ENCODE data around the gene TLR6. TPM values are rescaled to one million over a fixed set of nuclear protein-coding genes. Genes with fewer than 3 reads are reported as not detected.

Gene TLR6
- polyA plus RNA-seq, 3 donors from 2014 or later: 1.9 to 4.8 (median 3.9) TPM

- peaks cover 2 to 8% (median 4%) of the 10 kb centered on the region in 3 donors for H3K27me3 Mint-ChIP-seq (ENCODE audit: low read depth in 3 of 3)
- DNase-seq: no peak
- no peak overlapping the region for H3K27ac Mint-ChIP-seq
- no peaks in the 10 kb centered on the region for H3K36me3 Mint-ChIP-seq
- H3K4me3 Mint-ChIP-seq: no peak overlapping the region
- H3K4me1 Mint-ChIP-seq: peaks cover 3% of the 10 kb centered on the region in 2 donors
- no peaks in the 10 kb centered on the region for H3K9me3 Mint-ChIP-seq
Observed at GRCh38 chr4:38873290-38873944, 16.8 kb upstream of the TLR6 start.

- H3K4me1 Mint-ChIP-seq: peaks cover 4 to 5% of the 10 kb centered on the region in 2 donors
- no peak for DNase-seq
- H3K36me3 Mint-ChIP-seq: no peaks in the 10 kb centered on the region
- H3K4me3 Mint-ChIP-seq: no peak overlapping the region
- H3K27ac Mint-ChIP-seq: no peak overlapping the region
- H3K9me3 Mint-ChIP-seq: no peaks in the 10 kb centered on the region
- H3K27me3 Mint-ChIP-seq (ENCODE audit: low read depth in 3 of 3): peaks cover 2 to 10% (median 5%) of the 10 kb centered on the region in 3 donors
Observed at GRCh38 chr4:38872620-38873019, 16.0 kb upstream of the TLR6 start.

- DNase-seq: no peak
- no peak overlapping the region for H3K4me3 Mint-ChIP-seq
- no peaks in the 10 kb centered on the region for H3K9me3 Mint-ChIP-seq
- peaks cover 2 to 12% (median 5%) of the 10 kb centered on the region in 3 donors for H3K27me3 Mint-ChIP-seq (ENCODE audit: low read depth in 3 of 3)
- no peak overlapping the region for H3K27ac Mint-ChIP-seq
- peaks cover 4 to 10% of the 10 kb centered on the region in 2 donors for H3K4me1 Mint-ChIP-seq
- H3K36me3 Mint-ChIP-seq: no peaks in the 10 kb centered on the region
Observed at GRCh38 chr4:38871593-38871992, 15.0 kb upstream of the TLR6 start.

DNA sequence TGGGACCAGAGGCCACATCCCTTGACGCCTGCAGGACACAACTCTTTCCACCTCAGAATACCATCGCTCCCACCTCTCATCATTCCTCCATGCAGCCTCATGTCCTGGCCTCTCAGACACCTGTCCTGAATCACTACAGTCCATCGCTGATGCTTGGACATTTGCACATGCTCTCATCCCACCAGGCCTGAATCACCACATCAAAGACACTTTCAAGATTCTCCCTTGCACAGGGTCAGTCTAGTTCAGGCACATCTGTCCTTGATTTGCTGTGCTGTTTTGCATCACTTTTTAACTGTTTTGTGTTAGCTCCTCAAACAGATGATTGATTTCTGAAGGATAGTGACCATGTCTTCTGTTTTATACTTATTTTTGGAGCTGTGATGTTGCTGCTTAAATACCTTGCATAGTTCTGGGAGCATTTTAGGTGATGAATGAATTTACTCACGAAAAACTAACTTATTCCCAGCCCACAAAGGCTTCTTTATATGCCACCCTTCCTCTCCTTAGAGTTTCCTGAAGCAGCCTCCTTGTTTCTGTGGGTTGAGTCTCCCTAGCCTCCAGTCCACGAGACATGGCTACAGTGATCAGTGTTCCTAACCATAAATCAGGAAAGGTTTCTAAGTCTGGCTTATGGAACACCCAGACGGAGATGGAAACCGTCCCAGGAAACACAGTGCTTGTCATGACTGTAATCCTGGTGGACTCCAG is 13.6 kb upstream of the TLR6 start:
- no peak for DNase-seq
- Mint-ChIP-seq H3K27ac (no peak overlapping the region), H3K4me1 (peaks cover 4 to 10% of the 10 kb centered on the region in 2 donors), H3K36me3 (no peaks in the 10 kb centered on the region), H3K9me3 (no peaks in the 10 kb centered on the region), H3K4me3 (peak overlapping the region in 1 of 5 donors; percentile 12), H3K27me3 (ENCODE audit: low read depth in 3 of 3) (peaks cover 2 to 12% (median 7%) of the 10 kb centered on the region in 3 donors)

DNA sequence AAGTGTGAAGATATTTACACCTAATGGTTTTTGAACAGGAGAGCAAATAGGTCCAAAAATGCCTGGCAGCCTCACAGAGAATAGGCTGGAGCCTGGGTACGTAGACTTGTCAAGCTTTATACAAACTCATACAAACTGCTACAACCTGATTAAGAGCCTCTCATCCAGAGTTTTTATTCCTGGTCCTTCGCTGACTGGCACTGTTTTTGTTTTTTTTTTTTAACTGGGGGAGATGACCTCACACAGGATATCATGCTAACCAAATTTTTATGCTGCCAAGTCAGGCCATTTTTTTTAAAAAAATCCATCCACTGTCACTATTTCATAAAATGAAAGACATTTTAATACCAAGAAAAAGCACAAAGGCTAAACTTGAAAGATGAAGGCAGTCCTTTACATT is 12.9 kb upstream of the TLR6 start:
- Mint-ChIP-seq H3K27me3 (ENCODE audit: low read depth in 3 of 3) (peaks cover 2 to 12% (median 7%) of the 10 kb centered on the region in 3 donors), H3K9me3 (no peaks in the 10 kb centered on the region), H3K27ac (no peak overlapping the region), H3K4me3 (no peak overlapping the region), H3K36me3 (no peaks in the 10 kb centered on the region), H3K4me1 (peaks cover 4 to 10% of the 10 kb centered on the region in 2 donors)
- no peak for DNase-seq

DNA sequence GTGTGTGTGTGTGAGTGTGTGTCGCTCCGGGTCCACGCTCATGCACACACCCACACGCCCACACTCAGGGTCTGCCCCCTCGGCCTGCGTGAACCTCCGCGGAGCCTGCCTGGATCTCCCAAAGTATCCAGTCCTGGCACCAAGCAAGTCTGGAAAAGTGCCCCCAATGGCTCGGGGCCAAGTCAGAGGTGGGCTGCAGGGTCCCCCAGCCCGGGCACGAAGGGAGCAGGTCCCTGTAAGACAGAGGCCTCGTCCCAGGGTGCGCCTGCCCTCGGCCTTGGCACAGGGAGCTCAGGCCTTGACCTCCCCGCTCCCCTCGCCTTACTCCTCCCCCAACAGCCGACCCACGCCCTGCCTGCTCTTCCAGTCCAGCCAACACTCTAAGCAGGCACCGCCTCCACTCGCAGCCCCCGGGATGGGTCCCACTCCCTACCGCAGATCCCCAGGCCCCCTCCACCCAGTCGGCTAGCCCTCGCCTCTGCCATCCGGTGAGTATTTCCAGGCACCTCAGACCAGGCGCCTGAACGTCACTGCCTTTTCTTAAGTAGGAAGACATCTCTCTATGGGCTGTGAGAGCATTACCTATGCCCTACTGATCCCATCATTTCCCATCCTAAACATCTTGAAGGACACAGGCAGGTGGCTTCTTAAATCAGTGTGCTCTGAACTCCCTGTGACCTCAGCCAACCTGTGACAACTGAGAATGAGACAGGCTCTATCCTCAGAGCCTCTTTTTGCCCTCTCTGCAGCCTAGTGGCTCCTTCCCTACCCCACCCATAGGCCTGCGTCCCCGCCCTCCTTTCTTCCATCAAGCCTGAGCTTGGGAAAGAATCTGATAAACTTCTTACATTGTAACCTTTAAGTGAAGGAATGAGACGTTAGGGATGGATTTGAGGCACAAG is 11.7 kb upstream of the TLR6 start:
- DNase-seq: no peak
- Mint-ChIP-seq H3K27me3 (ENCODE audit: low read depth in 3 of 3) (peaks cover 4 to 12% (median 11%) of the 10 kb centered on the region in 3 donors), H3K4me3 (peak overlapping the region; percentile 64 to 78 (median 72)), H3K9me3 (no peaks in the 10 kb centered on the region), H3K4me1 (peaks cover 4 to 10% of the 10 kb centered on the region in 2 donors), H3K36me3 (no peaks in the 10 kb centered on the region), H3K27ac (no peak overlapping the region)

- peak in 2 of 3 donors; percentile 20 to 29 for DNase-seq
- no peaks in the 10 kb centered on the region for H3K9me3 Mint-ChIP-seq
- peaks cover 4 to 12% (median 11%) of the 10 kb centered on the region in 3 donors for H3K27me3 Mint-ChIP-seq (ENCODE audit: low read depth in 3 of 3)
- peak within 1 kb of the TSS; percentile 74 to 82 (median 78) for H3K4me3 Mint-ChIP-seq
- peaks cover 4 to 10% of the 10 kb centered on the region in 2 donors for H3K4me1 Mint-ChIP-seq
- no peak within 1 kb of the TSS for H3K27ac Mint-ChIP-seq
- H3K36me3 Mint-ChIP-seq: no peaks in the 10 kb centered on the region
Observed at GRCh38 chr4:38867478-38868058, 11.0 kb upstream of the TLR6 start, which contains the start of gene FAM114A1. TSS of gene FAM114A1 (plus strand) at chr4:38867806. CDS start at chr4:38878079, 10,273 bp downstream.

- Mint-ChIP-seq H3K36me3 (no peaks in the 10 kb centered on the region), H3K4me3 (peak overlapping the region; percentile 74 to 82 (median 77)), H3K9me3 (no peaks in the 10 kb centered on the region), H3K27ac (no peak overlapping the region), H3K27me3 (ENCODE audit: low read depth in 3 of 3) (peaks cover 4 to 13% (median 11%) of the 10 kb centered on the region in 3 donors), H3K4me1 (peaks cover 4 to 10% of the 10 kb centered on the region in 2 donors)
- no peak for DNase-seq
Observed at GRCh38 chr4:38866973-38867477, 10.4 kb upstream of the TLR6 start.

- Mint-ChIP-seq H3K4me1 (peaks cover 4 to 10% of the 10 kb centered on the region in 2 donors), H3K27me3 (ENCODE audit: low read depth in 3 of 3) (peaks cover 5 to 24% (median 11%) of the 10 kb centered on the region in 3 donors), H3K36me3 (no peaks in the 10 kb centered on the region), H3K27ac (no peak overlapping the region), H3K9me3 (no peaks in the 10 kb centered on the region), H3K4me3 (peak overlapping the region in 1 of 5 donors; percentile 15)
- DNase-seq: no peak
Observed at GRCh38 chr4:38865445-38865844, 8.8 kb upstream of the TLR6 start.

DNA sequence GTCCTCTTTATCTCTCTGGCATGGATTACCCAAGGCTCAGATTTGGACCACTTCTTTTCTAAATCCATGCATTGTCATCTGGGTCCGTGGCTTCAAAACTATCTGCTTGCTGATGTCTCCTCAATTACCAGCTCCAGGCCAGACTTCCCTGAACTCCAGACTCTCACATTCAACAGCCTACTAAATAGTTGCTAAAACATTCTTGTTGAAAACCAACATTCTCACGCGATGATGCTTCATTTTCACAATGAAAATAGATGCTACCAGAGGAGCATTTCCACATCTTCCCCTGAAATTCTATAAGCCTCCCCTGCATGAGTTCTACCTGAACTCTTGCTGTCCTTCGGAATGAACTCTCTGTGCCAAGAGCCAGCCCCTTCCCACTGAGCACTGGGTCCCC is 5.2 kb upstream of the TLR6 start:
- no peak for DNase-seq
- Mint-ChIP-seq H3K27ac (no peak overlapping the region), H3K4me1 (peaks cover under 1 to 3% of the 10 kb centered on the region in 2 donors), H3K4me3 (no peak overlapping the region), H3K36me3 (no peaks in the 10 kb centered on the region), H3K27me3 (ENCODE audit: low read depth in 3 of 3) (peaks cover 3 to 15% (median 6%) of the 10 kb centered on the region in 3 donors), H3K9me3 (no peaks in the 10 kb centered on the region)

- Mint-ChIP-seq H3K9me3 (no peaks in the 10 kb centered on the region), H3K27ac (no peak overlapping the region), H3K36me3 (no peaks in the 10 kb centered on the region), H3K4me3 (no peak overlapping the region), H3K27me3 (ENCODE audit: low read depth in 3 of 3) (peaks cover 3 to 15% (median 6%) of the 10 kb centered on the region in 3 donors), H3K4me1 (peaks cover 8 to 12% of the 10 kb centered on the region in 2 donors)
- peak; percentile 50 to 63 (median 61) for DNase-seq
Observed at GRCh38 chr4:38860788-38861424, 4.3 kb upstream of the TLR6 start.

DNA sequence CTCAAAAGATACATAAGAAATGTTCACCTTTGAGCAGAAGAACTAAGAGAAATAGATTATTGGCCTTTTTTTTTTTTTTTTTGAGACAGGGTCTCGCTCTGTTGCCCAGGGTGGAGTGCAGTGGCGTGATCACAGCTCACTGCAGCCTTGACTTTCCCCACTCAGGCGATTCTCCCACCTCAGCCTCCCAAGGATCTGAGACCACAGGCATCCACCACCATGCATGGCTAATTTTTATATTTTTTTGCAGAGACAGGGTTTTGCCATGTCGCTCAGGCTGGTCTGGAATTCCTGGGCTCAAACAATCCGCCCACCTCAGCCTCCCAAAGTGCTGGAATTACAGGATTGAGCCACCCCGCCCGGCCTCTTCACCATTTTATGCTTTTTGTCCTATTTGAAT is 2.9 kb upstream of the TLR6 start:
- Mint-ChIP-seq H3K4me3 (no peak overlapping the region), H3K9me3 (no peaks in the 10 kb centered on the region)

DNA sequence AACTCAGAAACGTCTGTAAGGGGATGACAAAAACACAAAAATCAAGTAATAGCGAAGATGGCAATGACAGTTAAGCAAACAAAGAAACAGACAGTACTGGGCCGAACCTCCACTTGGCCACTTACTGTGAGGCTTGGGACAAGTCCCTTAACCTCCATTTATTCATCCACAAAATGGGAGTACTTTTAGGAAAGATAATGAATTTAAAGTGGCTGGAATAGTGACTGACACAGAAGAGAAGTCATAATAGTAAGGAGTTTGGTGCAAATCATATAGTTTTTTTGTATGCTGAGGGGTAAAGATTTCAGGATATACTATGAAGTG is 1.4 kb upstream of the TLR6 start:
- Mint-ChIP-seq H3K27ac (peak overlapping the region in 1 of 6 donors; percentile 47), H3K4me1 (peaks cover 13 to 24% of the 10 kb centered on the region in 2 donors), H3K27me3 (ENCODE audit: low read depth in 3 of 3) (peaks cover 0 to 15% (median 1%) of the 10 kb centered on the region in 3 donors), H3K4me3 (no peak overlapping the region), H3K9me3 (no peaks in the 10 kb centered on the region), H3K36me3 (no peaks in the 10 kb centered on the region)
- no peak for DNase-seq

More for the DNA sequence above, 2.9 kb upstream of the TLR6 start:
- Mint-ChIP-seq H3K36me3 (no peaks in the 10 kb centered on the region), H3K27me3 (ENCODE audit: low read depth in 3 of 3) (peaks cover 3 to 15% (median 3%) of the 10 kb centered on the region in 3 donors), H3K4me1 (peaks cover 13 to 19% of the 10 kb centered on the region in 2 donors), H3K27ac (no peak overlapping the region)
- no peak for DNase-seq

All from immature natural killer cell (primary cell).